ENCODE measurements around the gene PIK3C2B.
"Not testable (repeated sequence)": the region's sequence is repeated elsewhere in the genome, so short reads cannot be mapped to it uniquely, and the experiment has no call there.

PIK3C2B gene, protein sequence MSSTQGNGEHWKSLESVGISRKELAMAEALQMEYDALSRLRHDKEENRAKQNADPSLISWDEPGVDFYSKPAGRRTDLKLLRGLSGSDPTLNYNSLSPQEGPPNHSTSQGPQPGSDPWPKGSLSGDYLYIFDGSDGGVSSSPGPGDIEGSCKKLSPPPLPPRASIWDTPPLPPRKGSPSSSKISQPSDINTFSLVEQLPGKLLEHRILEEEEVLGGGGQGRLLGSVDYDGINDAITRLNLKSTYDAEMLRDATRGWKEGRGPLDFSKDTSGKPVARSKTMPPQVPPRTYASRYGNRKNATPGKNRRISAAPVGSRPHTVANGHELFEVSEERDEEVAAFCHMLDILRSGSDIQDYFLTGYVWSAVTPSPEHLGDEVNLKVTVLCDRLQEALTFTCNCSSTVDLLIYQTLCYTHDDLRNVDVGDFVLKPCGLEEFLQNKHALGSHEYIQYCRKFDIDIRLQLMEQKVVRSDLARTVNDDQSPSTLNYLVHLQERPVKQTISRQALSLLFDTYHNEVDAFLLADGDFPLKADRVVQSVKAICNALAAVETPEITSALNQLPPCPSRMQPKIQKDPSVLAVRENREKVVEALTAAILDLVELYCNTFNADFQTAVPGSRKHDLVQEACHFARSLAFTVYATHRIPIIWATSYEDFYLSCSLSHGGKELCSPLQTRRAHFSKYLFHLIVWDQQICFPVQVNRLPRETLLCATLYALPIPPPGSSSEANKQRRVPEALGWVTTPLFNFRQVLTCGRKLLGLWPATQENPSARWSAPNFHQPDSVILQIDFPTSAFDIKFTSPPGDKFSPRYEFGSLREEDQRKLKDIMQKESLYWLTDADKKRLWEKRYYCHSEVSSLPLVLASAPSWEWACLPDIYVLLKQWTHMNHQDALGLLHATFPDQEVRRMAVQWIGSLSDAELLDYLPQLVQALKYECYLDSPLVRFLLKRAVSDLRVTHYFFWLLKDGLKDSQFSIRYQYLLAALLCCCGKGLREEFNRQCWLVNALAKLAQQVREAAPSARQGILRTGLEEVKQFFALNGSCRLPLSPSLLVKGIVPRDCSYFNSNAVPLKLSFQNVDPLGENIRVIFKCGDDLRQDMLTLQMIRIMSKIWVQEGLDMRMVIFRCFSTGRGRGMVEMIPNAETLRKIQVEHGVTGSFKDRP (N-terminal part only)

DNA sequence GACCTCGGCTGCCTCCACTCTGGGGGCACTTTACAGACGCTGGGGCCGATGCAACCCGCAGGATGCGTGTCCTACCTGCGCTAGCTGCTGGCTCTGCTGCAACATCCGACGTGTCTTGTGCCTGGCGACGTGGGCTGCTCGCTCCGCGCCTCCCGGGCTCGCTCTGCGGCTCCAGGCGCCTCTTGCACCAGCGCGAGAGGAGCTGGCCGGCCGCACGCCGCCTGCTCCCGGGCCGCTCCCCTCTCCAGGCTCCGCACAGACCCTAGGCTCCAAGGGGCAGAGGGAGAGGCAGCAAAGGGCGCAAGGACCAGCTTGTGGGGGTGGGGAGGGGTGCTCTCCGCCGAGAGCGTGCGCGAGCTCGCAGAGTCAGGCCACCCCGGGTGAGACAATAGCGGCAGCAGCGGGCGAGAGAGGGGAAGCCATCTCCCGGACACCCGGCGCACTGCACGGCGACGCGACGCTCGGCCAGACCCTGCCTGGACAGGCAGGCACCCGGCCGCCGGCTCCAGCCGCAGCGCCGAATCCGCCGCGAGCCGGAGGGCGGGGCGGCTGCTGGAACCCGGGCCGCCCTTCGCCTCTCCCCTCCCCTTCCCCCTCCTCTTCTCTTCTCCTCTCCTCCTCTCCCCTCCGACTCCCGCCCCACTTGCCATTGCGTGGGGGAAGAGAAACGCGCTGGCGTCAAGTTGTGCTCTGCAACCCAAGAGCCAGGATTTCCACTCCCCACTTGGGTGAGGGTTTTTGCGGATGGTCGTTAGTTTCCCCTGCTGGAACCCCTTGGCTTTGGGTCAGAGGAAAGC lies at the start of gene PIK3C2B:
Gene PIK3C2B (minus strand): TSS at position 525 of the 797 bp plus-strand sequence. CDS start 25,003 bp downstream, outside the sequence.
- DNase-seq (ENCODE audit: low spot score) = peak; percentile 87

DNA sequence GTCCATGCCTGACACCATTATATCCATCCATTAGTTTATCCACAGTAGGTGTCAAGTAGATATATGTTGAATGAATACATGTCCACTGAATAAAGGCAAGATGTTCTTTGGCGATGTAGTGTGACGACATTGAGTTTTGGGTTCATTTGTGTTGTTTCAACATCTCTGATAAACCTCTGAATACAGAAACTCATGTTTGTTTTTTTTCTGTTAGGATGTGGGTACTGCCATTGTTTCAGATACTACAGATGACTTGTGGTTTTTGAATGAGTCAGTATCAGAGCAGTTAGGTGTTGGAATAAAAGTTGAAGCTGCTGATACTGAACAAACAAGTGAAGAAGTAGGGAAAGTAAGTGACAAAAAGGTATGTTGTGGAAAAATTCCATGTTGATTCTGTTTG lies 49.7 kb upstream of the PIK3C2B start:
- DNase-seq (ENCODE audit: low spot score) = no peak

DNA sequence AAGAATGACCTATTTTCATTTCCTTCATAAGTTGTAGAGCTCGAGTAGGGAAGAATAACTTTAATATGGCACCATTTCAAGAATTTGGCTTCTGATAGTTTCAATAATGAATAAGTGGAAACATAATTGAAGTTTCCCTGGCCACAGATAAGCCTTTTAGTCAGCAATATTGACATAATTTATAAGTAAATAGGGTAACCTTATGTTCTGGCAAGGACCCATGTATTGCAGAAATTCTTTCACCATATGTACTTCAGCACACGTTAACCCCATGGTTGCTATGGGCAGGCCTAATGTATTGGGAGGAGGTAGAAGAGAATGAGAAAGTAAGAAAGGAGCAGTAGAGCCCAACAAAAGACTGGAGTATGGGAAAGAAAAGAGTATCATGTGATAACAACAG lies 47.0 kb upstream of the PIK3C2B start:
- no peak for DNase-seq (ENCODE audit: low spot score)

DNA sequence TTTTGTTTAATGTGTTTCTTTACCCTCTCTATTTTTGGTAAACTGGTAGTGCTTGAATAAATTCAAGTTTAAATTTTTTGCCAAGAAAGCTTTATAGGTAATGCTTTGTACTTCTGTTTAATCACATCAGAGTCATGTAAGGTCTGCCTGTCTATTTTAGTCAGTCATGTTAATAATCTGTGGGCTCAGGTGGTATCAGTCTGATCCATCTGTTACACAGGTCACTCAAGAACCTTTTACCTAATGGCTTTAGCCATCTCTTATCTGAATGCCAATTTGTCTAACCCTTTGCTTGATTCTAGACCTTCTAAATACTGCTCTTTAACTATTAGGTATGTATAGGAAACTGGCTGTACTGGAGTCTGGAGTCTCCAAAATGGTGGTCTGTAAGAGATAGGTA lies 38.2 kb upstream of the PIK3C2B start:
- no peak for DNase-seq (ENCODE audit: low spot score)

DNA sequence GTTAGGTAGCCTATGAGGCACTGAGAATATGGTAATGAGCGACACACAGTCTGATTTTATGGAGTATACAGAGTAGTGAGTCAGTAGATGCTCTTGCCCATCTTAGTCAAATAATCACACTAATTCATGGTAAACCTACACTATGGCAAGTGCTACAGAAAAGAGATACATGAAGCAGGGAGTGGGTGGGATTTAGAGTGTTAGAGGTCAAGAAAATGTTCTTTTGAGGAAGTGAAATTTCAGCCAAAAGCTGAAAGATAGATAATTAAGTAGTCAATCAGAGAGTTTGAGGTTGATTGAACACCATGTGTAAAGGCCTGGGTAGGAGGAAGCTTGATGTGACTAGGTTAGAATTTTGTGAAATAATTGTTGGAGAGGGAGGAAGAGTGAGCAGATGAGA lies 36.3 kb upstream of the PIK3C2B start:
- DNase-seq (ENCODE audit: low spot score) = peak; percentile 42

DNA sequence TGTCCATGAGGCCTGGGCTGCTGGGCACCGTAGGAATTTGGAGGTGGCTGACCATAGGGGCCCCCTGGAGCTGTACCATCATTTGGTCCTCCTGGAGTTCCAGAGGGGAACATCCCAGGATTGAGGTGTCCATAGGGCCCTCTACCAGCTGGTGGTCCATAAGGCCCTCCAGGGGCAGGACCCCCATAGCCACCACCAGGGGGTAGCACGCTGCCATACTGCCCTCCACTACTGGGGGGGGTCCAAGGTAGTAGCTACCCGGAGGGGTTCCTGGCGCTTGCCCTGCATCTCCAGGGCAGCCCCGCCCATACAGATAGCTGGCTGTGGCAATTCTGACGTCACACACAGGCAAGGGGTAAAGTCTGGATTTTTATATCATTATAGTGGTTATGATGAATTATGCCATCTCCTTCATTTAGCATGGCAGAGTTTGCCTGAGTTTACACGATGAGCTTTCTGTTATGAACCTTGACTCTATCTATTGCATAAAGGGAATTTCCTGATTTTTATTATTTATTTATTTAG lies 34.8 kb upstream of the PIK3C2B start:
- no peak for DNase-seq (ENCODE audit: low spot score)

DNA sequence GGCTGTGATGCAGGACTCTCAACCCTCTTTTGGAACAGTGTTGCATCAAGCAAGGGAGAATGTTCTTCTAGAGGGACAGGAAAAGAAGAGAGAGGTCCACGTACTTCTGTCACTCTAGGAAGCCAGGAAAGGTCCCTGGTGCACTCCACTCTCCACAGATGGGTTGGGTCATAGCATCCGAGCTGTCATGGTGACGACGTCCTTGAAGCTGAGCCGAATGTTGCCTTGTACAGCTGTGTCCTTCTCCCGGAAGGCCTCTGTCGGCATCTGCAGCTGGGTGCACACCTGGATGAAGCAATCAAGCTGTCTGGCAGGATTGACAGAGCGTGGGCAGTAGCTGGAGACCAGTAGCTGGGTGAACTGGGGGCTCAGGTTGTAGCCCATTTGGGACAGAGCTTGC lies 34.1 kb upstream of the PIK3C2B start:
- no peak for DNase-seq (ENCODE audit: low spot score)

DNA sequence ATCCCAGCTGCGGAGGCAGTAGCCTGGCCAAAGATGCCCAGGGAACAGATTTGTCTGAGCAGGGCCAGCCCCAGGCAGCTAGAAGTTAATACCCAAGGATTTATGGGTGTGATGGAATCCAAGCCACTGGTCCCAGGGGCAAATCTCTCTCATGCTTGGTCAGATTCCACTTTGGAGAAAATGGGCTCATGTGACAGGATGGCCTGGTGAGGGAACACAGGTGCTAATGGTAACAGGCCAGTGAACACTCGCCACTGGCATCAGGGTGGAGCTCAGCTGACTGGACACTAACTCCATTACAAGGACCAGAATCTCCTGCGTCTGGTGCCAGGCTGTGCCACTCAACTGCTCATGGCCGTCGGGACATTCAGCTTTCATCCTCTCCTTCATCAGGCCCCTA lies 33.6 kb upstream of the PIK3C2B start:
- DNase-seq (ENCODE audit: low spot score) = no peak

DNA sequence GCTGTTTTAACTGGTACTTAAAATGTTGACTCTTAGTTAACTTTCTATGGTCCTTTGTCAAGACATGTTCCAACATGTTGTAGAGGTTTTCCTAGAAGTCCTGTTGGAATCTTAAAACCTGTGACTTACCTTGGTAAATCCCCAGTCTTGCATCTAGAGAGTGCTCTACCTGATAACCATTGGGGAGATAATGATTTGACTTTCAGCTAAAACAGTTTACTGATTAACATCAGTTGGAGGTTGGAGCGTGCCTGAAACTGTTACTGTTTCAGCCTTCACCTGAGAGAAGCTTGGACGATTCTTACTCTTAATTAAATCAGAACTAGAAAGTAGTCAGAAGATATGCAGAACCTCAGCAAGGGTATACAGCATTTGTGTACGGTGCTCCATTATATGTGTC lies 30.4 kb upstream of the PIK3C2B start:
- DNase-seq (ENCODE audit: low spot score) = no peak

DNA sequence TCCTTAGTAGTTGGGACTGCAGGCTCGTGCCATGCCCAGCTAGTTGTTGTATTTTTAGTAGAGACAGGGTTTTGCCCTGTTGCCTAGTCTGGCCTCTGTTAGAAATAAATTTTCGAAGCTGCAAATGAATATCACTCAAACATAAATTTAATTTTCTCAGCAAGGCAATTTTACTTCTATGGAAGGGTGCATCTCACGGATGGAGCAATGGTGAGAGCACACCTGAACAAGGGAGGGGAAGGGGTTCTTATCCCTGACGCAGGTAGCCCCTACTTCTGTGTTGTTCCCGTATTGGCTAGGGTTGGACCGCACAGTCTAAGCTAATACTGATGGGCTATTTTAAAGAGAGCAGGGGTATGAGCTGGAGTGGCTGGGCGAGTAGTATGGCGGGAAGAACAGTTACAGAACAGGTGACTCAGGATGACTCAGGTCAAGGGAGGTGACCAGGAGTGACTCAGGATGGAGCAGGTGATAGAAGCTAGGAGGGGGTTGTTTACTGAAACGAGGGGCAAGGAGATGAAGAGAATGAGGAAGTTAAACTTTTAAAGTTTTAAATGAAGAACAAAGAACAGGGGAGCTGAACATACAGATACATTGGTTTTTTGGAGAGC lies 29.1 kb upstream of the PIK3C2B start:
- no peak for DNase-seq (ENCODE audit: low spot score)

DNA sequence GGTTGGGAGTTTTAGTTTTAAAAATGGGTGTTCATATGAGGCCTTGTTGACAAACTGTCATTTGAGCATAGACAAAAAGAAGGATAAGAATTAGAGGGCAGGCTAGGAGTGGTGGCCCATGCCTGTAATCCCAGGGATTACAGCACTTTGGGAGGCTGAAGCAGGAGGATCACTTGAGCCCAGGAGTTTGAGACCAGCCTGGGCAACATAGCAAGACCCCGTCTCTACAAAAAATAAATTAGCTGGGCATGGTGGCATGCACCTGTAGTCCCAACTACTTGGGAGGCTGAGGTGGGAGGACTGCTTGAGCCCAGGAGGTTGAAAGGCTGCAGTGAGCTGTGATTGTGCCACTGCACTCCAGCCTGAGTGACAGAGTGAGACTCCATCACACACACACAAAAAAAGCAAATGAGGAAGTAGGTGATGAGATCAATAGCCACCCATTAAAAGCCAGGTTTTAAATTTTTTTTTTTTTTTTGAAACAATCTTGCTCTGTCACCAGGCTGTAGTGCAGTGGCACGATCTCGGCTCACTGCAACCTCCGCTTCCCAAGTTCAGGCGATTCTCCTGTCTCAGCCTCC lies 27.4 kb upstream of the PIK3C2B start:
- peak; percentile 58 for DNase-seq (ENCODE audit: low spot score)

DNA sequence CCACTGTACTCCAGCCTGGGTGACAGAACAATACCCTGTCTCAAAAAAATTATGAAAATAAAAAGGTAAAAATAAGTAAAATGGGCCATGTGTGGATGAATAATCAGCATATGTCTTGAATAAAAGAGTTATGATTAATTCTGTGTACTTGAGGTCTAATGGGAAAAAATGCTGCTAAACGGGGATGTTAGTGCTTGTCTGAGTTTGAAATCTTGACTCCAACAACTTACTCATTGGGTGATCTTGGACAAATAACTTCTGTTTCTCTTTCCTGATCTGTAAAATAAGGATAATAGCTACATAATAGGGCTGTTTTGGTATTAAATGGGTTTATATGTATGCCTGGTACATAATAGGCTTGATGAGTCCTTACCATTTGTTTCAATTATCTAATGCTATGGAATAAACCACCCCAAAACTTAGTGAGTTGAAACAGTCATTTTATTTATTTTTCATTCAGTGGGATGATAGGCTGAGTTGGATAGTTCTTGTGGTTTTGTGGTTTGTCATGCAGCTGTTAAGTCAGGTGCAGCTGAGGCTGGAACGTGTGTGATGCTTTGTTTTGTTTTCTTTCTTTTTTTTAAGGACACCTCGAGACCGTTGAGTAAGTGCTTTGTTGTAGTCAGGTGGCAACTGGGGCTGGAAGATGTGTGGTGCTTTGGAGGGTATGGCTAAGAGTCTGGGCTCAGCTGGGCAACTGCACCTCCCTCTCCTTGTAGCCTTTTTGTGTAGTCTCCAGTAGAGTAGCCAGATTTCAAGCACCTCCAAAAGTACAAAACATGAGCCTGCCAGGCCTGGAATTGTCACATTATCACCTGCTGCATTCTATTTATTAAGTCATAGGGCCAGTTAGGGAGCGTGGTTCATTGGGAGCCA lies 26.5 kb upstream of the PIK3C2B start:
- DNase-seq (ENCODE audit: low spot score) = peak; percentile 98

DNA sequence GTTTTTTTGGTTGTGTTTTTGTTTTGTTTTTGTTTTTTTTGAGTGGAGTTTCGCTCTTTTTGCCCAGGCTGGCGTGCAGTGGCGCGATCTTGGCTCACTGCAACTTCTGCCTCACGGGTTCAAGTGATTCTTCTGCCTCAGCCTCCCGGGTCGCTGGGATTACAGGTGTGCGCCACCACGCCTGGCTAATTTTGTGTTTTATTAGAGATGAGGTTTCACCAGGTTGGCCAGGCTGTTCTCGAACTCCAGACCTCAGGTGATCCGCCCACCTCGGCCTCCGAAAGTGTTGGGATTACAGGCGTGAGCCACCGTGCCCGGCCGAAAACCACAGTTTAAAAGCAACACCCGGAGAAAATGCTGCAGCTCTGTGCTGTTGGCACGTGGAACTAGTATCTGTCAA lies 22.8 kb upstream of the PIK3C2B start:
- not testable (repeated sequence) for DNase-seq (ENCODE audit: low spot score)

DNA sequence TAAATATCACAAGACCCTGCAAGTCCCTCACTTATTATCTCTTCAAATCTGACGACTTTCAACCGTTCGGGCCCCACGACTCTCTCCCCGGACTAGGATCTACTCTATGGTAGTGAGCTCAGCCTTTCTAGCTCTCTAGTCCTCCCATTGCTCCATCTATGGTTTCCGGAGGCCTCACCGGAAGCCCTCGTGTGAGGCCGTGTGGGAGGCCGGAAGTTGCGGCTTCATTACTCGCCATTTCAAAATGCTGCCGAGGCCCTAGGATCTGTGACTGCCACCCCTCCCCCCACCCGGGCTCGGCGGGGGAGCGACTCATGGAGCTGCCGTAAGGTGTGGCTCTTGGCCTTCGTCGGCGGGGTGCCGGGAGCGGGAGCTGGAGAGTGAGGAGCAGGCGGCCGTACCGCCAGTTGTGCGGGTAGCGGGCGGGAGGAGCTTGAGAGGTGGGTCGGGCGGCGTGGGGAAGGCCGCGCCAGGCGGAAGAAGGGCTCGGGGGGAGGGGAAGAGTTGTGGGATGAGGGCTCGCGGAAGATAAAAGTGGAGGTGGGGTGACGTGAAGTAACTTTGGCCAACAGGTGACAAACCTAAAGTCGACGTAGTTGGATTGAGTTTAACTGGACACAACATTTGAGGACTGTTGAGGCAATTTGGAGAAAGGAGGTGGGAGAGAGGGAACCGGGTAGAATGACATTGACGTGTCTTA lies 21.7 kb upstream of the PIK3C2B start, which contains the start of gene MDM4:
Gene MDM4 (plus strand): TSS at position 227 of the 700 bp plus-strand sequence. CDS start 9,113 bp downstream, outside the sequence.
- peak; percentile 98 for DNase-seq (ENCODE audit: low spot score)

DNA sequence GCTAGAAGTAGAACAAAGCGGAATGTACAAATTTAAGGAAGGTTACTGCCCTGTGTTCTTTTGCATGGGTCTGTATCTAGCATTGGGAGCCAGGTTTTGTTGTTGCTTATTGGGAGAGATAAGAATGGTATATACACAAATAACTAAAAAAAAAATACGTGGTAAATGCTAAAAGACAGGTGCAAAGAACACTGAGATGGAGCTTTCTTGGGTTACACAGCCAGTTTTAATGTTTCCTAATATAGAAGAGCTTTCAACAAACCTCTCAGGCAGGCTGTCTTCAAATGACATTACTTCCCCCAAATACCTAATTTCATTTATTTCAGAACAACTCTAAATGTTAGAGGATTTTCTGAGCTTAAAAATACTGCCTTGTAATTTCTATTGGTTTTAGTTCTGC lies 20.2 kb upstream of the PIK3C2B start:
- peak; percentile 64 for DNase-seq (ENCODE audit: low spot score)

DNA sequence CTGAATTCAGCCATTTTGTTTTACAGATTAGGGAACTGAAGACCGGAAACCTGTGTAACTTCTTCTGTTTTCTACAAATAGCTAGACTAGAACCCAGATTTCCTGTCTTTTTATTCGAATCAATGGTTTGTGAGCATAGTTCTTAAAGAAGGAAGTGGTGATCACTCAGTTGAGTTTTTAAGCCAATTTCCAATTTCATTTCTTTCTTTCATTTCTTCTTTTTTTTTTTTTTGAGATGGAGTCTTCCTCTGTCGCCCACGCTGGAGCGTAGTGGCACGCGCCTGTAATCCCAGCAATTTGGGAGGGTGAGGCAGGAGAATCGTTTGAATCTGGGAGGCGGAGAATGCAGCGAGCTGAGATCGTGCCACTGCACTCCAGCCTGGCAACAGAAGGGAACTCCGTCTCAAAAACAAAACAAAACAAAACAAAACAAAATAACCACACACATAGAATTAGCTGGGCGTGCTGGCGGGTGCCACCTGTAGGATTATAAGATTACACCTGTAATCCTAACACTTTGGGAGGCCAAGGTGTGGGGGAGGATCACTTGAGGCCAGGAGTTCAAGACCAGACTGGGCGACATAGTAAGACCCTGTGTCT lies 18.6 kb upstream of the PIK3C2B start:
- DNase-seq (ENCODE audit: low spot score) = peak; percentile 91

DNA sequence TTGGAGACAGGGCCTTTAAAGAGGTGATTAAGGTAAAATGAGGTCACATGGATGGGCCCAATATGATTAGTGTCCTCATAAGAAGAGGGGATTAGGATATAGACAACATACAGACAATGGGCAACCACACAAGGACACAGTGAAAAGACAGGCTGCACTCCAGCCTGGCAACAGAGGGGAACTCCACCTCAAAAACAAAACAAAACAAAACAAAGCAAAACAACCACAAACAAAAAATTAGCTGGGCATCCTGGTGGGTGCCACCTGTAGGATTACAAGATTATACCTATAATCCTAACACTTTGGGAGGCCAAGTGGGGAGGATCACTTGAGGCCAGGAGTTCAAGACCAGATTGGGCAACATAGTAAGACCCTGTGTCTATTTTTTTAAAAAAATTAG lies 16.8 kb upstream of the PIK3C2B start:
- DNase-seq (ENCODE audit: low spot score) = peak; percentile 51

DNA sequence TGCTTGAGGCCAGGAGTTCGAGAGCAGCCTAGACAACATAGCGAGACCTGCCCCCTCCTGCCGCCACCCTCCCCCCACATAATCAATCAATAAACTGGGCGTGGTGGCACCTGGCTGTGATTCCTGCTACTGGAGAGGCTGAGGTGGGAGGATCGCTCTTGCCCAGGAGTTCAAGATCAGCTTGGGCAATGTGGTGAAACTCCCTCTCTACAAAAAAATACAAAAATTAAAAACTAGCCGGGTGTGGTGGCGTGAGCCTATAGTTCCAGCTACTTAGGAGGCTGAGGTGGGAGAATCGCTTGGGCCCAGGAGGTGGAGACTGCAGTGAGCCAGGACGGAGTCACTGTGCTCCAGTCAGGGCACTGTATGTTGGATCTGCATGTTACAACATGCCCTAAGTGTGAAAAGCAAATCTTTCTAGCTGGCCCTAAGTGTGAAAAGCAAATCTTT lies 14.6 kb upstream of the PIK3C2B start:
- DNase-seq (ENCODE audit: low spot score) = no peak

Data from NAMALWA (cell line).